HG03103 (cell line): Measurements from ENCODE around the gene DBNL.

Experiments
- ATAC-seq: cut with Tn5 transposase; IDR thresholded peaks from one replicate; pipeline ENCODE4 v1.9.1; 2021; ENCODE audit warnings: low read depth; ENCODE audit not compliant: unreplicated experiment

DBNL gene

DNA sequence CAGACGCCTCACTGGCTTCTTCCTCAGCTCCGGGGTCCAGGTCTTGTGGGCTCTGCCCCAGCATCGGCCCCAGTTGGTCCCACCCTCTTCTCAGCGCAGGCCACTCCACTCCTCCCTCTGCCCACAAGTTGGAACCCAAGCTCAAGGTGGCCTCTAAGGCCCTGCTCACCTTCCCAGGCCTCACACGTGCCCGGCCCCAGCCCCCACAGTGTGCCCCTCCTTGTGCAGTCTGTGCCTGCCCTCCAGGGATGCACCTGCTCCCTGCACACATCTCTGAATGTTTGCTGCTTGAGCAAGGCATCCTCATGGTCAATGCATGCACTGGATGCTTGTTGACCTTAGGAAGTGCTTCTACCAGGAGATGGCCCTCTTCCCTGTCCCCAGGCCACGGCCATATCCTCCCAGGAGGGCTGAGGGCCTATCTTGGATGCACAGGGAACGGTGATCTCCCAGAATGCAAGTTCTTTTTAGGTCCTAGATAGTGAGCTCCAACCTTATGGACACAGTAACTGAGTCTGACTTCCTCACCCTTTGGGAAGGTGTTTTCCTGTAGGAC lies 51.9 kb downstream of the DBNL start:
- ATAC-seq: no peak

- ATAC-seq: peak; percentile 58
Observed at GRCh38 chr7:44097064-44097932, 52.8 kb downstream of the DBNL start.

- ATAC-seq: no peak
Observed at GRCh38 chr7:44098092-44099068, 53.9 kb downstream of the DBNL start.

DNA sequence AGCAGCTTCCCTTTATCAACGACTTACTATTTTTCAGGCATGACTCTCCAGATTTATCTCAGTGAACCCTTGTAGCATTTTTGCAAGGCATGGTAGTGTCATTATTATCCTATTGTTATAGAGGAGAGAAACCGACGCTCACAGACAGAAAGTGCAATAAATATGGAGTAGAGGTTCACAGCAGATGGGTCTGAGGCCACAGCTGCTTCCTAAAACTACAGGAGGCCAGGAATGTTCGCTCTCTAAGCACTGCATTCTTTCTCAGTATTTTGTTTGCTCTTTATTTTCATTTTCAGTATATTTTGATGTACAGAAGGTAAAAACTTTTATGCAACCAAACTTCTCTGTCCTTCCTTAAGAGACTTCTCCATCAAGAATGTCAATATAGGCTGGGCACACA lies 55.2 kb downstream of the DBNL start:
- no peak for ATAC-seq

- ATAC-seq: no peak
Observed at GRCh38 chr7:44100458-44101302, 56.2 kb downstream of the DBNL start.

GRCh38 chr7:44101303-44101965 lies 56.9 kb downstream of the DBNL start:
- no peak for ATAC-seq

- ATAC-seq: no peak
Observed at GRCh38 chr7:44101966-44102845, 57.7 kb downstream of the DBNL start.

- no peak for ATAC-seq
Observed at GRCh38 chr7:44102846-44103565, 58.5 kb downstream of the DBNL start.

DNA sequence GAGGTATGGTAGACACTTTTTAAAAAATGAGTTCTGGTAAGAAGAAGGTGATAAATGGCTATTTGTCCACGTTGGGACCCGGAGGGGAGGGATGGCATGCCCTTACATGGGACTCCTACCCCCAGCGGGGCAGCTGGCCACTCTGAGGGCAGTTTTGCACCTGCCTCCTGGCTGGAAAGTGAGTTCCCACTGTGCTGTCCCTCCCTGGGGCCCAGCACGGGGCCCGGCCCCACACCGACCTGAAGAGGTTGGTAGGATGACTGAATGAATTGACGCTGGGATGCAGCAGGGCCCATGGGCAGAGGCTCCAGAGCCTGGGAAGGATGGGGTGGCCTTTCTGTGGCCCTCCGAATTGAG lies 59.0 kb downstream of the DBNL start:
- ATAC-seq: no peak

DNA sequence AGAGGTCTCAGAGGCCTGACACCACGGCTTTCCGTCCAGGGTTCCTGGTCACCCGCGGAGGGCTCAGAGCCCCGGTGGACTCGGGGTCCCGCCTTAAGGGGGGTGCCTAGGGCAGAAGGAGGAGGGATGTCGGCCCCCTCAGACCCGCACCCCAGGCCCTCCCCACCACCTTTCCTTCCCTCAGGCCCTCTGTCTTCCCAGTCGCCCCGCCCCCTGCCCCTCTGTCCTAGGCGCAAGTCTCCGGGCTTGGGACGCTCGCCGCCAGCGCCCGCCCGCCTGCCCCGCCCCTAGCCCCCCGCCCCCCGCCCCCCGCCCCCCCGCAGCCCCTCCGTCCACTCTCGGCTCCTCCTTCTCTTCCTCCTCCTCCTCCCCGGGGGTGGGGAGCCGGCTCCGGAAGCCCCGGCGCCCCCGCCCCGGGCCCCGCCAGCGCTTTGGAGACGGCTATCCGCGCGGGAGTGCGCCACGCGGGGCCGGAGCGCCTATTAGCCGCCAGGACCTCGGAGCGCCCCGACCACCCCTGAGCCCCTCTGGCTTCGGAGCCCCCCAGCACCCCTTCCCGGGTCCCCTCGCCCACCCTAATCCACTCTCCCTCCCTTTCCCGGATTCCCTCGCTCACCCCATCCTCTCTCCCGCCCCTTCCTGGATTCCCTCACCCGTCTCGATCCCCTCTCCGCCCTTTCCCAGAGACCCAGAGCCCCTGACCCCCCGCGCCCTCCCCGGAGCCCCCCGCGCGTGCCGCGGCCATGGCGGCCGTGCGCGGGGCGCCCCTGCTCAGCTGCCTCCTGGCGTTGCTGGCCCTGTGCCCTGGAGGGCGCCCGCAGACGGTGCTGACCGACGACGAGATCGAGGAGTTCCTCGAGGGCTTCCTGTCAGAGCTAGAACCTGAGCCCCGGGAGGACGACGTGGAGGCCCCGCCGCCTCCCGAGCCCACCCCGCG lies 59.7 kb downstream of the DBNL start, which contains the start of gene AEBP1:
Gene AEBP1 (plus strand): TSS at position 423 of the 937 bp plus-strand sequence. CDS start 321 bp downstream, at position 744.
- ATAC-seq: no peak

DNA sequence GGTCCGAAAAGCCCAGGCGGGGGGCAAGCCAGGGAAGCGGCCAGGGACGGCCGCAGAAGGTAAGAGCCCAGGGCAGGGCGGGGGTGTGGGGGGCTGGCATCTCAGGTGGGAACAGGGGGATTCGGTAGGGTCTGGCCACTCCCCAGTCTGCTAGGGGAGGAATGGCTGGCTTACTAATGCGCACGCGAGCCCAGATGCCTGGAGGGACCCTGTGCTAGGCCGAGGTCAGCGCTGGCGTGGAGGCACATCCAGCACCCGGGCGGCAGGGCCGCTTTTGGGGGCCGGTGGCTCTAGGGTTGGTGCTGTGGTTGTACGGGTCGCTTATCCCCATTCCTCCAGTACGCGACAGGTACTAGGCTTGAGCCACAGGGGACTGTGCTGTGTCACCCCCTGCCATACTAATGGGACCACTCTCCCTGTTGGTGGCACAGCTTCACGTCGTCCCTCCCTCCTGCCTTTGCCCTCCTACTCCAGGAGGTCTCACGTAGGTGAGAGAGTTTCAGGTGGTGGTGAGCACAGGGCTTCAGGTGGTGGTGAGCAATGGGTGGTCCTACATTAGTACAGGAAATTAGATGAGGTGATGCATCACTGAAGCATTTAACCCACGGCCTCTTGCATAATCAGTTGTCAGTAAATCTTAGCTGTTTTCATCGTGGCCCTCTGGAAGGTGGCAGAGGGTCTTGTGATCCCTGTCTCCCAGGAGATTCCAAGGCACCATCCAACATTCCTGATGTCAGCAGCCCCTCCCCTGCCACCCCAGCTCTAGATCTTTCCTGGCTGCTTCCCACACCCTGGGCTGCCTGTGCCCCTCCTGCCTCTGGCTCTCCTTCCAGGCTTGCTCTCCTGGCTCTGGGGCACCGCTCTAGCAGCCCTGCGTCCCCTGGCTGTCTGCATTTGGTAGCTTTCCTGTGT lies 60.6 kb downstream of the DBNL start:
- no peak for ATAC-seq

- ATAC-seq: no peak
Observed at GRCh38 chr7:44105832-44106231, 61.3 kb downstream of the DBNL start.

GRCh38 chr7:44106311-44107065 lies 62.0 kb downstream of the DBNL start:
- no peak for ATAC-seq

DNA sequence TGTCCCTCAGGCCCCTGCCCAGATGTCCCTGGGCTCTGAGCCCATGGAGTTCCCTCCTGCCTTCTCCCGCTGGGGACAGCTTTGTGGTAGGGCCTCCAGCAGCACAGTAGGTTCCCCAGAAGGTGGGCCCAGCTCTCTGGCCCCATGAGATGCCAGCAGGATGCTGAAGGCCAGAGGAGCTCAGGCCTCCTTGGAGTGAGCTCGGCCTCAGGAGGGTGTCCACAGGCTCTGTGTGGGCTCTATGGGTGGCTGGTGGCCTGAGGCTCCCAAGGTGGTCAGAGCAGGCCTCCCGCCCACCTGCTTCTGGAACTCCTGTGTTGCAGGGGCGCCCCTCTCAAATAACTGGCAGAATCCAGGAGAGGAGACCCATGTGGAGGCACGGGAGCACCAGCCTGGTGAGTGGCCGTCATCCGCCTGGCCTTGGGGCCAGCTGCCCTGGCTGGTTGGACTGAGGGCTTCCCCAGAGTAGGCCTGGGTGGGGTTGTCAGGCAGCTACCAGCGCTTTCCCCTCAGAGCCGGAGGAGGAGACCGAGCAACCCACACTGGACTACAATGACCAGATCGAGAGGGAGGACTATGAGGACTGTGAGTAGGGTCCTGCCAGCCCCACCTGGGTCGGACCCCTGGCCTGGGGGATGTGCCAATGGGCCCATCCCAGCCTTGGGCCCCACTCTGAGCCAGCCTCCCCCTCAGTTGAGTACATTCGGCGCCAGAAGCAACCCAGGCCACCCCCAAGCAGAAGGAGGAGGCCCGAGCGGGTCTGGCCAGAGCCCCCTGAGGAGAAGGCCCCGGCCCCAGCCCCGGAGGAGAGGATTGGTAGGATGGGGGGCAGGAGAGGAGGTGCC lies 62.8 kb downstream of the DBNL start:
- ATAC-seq: no peak
